Fibroblast of peridontal ligament (primary cell): ENCODE data around the gene TBC1D20.
"Not testable (repeated sequence)": the region's sequence is repeated elsewhere in the genome, so short reads cannot be mapped to it uniquely, and the experiment has no call there.

Experiments used
- DNase-seq: peaks from one replicate; pipeline ENCODE4 v3.0.0-alpha.2; 2010; ENCODE audit errors: extremely low read depth

TBC1D20 gene

DNA sequence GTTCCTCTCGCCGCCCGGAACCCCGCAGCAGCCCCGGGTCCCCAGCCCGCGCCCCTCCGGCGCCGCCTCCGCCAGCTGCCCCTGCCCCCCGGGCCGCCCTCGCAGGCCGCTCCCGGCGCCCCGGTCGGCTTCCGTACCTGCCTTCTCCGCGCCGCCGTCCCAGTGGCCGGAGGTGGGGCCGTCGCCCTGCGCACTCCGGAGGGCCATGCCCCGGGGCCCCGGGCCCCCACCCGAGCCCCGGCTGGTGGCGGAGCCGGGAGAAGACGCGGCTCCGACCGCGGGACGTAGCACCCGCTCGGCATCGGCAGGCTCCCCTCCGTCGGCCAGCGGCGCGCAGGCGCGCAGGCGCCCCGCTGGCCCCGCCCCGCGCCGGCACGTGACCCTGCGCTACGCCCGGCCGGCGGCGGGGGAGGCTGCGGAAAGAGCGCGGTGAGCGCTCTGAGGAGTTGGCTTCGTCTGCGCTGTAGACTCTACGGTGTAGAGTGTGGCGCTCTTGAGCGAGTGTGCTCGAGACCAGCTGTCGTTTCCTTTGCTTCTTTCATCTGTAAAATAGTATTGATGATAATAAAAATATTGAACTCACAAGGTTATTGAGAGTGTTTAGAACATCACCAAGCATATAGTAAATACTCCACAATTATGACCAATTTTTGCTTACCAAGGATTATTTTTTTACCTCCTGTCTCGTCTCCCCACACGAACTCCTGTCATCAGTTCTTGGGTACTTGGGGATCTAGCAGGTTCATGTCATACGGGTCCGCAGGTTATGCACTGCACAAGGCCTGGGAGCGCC, at the start of gene TBC1D20:
Gene TBC1D20, minus strand, starts transcription at position 335 of the 793 bp plus-strand sequence. Its CDS starts 128 bp downstream, at position 207.
- DNase-seq, result peak; percentile 81

- not testable (repeated sequence) for DNase-seq
These were observed 48.2 kb upstream of the TBC1D20 start for GRCh38 chr20:510328-511057.

DNA sequence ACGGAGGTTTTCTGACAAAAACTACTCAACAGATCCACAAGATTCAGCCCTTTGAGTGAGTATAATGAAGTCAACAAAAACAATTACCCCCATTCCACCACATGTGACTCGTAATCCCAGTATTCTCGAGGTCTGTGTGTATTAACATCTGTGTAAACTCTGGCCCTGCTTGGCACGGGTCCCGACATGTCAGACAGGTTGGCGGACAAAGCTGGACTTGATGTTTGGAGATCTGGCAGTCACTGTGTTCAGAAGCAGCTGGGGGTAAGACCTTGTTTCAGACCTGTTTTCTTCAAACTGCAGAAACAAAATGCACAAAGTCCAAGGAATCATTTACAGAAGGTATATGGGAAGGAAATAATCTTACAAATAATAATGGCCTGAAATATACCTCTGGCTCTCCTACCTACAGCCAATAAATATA, 46.0 kb upstream of the TBC1D20 start:
- not testable (repeated sequence) for DNase-seq

DNA sequence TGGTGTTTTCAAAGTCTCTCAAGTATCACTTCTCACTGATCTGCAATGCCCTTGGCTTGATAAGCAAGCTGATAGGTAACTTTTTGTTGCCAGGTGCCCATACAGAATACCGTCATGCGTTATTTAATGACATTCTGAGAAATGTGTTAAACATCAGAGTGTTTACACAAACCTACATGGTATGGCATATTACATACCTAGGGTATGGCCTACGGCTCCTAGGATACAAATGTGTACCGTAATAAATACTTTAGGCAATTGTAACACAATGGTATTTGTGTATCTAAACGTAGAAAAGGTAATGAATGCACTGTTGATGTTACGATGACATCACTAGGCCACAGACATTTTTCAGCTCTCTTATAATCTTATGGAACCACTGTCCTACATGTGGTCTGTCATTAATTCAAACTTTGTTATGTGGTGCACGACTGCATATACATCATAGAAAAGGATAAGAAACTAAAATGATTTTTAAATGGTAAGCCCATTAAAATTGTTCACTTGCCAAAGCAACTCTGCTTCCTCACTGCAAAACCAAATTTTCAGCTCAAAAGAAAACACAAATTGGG, 45.5 kb upstream of the TBC1D20 start:
- DNase-seq, result no peak

DNA sequence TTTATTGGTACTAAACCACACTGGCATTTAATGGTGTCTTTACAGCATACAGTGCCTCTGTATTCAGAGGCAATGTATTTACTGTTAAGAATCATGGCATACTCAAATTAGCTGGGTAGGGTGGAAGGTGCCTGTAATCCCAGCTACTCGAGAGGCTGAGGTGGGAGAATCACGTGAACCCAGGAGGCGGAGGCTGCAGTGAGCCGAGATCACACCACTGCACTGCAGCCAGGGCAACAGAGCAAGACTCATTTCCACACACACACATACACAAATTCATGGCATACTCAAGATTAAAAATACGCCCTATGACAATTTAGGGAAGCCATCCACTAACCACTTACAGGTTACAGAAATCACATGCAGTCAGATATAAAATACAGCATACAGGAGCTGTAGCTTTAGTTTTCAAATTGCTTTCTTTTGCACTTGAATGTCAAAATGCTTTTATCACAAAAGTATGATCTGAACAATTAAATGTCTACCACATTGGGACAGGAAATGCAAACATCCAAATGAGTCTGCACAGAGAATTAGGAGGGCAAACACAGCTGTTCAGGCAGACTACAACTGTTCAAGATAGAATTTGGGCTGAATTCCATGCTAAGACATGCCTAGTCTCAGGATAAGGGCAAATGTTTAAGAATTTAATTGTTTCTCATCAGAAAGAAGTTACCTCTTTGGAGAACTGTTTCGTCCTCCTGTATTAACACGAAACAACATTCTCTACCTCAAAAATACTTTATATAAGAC, 44.8 kb upstream of the TBC1D20 start:
- no peak for DNase-seq

GRCh38 chr20:504632-505075, 42.3 kb upstream of the TBC1D20 start:
- DNase-seq, result no peak

DNA sequence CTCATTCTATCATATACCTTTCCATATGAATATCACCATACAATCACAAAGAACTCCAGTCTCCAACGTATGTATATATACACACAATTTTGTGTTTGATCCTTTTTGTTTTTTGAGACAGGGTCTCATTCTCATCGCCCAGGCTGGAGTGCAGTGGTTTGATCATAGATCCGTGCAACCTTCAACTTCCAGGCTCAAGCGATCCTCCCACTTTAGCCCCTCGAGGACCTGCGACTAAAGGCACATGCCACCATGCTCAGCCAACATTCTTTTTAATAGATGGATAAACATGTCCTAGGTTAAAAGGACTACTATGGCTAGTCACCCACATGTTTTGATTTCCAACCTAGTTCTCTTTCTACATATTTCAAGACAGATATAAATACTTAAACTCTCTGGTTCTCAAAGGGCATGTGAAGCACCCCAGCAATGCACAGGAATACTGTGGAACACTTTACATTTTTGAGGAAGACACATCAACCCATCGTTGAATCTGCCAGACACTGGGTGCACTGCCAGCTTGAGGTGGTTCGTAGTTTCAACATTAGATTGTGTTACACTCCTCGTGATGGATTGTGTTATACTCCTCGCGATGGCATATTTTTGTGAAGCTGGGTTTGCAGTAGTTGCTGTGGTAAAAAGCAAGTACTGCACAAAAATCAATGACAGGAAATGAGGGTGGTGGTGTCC, 40.9 kb upstream of the TBC1D20 start:
- no peak for DNase-seq

DNA sequence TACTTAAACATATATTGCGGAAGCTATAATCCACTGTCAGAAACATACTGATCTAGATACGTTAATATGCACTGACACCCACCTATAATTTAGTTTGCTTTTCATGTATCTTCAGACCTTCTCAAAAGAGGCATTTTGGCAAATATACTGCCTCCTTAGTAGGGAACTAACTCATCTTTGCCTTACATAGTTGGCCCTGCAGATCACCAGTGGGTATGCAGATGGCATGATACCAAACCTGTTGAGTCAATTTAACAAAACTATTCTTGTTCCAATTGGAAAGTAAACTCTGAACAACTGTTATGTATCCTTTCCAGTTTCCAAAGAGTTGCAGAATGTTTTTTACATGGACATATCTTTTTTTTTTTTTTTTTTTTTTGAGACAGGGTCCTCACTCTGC, 35.6 kb upstream of the TBC1D20 start:
- DNase-seq, result peak; percentile 55

GRCh38 chr20:496126-496696, 33.9 kb upstream of the TBC1D20 start:
- peak; percentile 93 for DNase-seq

- DNase-seq, result no peak
These were observed 29.8 kb upstream of the TBC1D20 start for GRCh38 chr20:492159-492558.

DNA sequence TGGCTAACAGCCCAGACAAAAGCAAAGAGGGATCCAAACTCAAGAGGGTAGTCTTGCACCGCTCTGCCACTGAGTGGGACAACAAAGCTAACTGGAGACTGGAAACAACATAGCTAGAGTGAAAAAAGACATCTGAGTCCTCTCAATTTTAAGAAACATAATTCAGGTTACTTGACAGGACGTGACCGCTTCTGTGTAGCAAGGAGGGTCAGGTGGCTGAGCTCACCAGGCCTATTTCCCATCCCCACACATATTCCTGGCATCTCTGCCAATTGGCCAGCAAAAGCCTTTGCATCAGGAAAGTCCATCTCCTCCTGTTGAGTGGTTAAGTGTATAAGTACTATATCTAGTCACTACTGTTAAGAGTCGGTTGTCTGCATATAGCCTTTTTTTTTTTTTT, 25.3 kb upstream of the TBC1D20 start:
- DNase-seq, result no peak

GRCh38 chr20:483815-484644, 21.7 kb upstream of the TBC1D20 start:
- no peak for DNase-seq

DNA sequence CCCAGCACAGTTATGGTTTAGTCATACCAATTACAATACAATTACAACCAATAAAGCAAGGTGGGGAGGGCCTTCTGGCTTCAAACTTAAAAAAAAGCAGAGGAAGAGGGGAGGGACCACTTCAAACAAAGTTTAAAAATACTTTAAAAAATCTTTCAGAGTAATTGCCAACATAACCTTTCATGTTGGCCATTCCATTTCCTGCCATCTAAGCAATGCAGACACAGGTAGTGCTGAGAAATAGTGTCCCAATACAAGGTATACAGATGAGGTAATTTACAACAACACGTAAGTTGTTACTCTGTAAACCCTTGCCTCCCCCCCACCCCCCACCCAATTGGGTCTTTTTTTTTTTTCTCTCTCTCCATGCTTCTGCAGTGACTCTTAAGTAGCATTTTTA, 18.8 kb upstream of the TBC1D20 start:
- DNase-seq, result no peak

DNA sequence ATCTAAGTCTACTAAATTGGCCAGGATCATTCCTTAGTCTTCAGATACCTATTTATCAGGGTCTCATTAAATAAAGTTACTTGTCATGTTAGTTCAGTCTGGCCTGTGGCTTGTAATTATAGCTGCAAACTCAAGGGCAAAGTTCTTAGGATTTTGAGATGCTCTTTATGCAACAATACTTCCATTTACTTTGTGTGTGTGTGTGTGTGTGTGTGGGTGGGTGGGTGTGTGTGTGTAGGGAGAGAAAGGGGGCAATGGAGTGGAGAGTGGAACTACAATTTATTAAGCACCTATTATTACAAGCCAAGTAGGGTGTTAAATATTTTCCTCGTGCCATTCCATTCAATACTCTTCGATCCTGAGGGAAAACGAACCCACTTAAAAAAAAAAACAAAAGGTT, 17.7 kb upstream of the TBC1D20 start:
- no peak for DNase-seq

DNA sequence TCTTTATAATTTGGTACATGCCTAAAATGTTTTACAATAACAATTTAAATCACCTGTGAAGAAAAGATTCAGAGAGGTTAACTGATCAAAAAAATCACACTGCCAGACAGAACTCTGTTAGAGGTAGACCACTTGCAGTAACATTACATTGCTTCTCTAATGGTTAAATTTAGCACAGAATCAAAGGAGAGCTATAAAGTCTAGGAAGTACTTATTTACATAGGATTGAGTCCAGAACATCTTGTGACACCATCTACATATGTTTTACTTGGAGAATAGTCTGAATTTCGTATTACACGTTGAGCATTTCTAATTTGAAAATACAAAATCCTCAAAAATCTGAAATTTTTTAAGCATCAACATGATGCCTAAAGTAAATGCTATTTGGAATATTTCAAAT, 17.2 kb upstream of the TBC1D20 start:
- DNase-seq, result no peak

DNA sequence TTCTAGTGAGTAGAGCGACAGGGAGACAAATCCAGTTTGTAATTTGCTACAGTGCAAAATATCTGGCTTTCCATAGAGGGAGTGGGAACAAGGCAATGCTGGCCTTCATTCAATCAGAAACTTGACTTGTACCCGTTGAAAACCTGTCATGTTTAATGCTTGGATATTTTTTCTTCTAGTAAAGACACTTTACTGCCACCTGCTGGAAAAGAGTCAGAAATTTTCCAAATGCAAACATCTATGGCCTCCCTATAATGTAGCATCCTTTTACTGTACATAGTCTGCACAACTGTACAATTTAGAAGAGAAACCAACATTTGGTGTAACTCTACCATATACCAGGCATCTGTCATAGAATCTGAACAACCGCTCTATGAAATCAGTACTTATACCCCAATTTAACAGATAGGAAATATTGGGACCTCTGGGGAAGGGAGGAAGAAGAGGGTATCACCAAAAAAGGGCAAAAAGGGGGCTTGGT, 16.7 kb upstream of the TBC1D20 start:
- peak; percentile 82 for DNase-seq

DNA sequence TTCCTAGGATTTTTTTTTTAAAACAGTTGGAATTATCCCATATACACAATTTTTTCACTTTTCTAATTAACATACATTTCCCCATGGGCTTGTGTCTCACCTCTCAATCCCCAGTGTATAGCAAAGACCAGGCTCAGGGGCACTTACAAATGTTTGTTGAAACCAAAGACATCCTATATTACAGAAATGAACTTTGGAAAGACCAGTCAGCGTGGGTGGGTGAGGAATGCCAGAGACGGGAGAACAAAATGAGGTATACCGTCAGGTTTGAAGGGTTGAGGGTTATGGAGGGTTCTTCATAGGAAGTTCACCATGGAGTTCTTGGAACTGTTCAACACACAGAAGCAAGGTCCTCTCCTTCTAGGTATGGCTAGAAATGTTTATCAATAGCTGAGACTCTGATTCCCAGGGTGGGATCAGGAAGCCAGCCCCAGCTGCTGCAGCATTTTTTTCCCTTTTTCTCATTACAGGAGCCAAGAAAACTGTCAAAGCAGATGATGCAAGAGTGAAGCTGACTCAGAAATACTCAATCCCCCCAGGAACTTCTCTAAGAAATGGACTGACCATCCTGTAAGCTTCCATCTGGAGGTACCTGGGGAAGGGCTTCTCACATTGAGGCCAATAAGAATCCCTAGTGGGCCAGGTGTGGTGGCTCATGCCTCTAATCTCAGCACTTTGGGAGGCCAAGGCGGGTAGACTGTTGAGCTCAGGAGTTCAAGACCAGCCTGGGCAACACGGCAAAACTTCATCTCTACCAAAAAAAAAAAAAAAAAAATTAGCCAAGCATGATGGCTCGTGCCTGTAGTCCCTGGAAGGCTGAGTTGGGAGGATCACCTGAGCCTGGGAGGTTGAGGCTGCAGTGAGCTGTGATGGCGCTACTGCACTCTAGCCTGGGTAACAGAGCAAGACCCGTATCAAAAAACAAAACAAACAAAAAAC, 15.9 kb upstream of the TBC1D20 start:
- DNase-seq, result peak; percentile 86

DNA sequence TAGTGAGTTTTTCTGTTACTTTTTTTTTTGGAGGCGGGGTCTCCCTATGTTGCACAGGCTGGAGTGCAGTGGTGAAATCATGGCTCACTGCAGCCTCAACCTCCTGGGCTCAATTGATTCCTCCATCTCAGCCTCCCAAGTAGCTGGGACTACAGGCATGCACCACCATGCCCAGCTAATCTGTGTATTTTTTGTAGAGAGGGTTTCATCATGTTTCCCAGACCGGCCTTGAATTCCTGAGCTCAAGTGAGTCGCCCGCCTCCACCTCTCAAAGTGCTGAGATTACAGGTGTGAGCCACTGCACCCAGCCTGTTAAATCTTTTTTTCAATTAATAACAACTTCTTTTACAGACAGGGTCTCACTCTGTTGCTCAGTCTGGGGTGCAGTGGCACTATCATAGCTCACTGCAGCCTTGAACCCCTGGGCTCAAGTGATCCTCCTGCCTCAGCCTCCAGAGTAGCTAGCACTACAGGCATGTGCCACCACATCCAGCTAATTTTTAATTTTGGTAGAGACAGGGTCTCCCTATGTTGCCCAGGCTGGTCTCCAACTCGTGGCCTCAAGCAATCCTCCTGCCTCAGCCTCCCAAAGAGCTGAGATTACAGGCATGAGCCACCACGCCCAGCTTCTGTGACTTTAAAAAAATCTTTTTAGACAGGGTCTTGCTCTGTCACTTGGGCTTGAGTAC, 14.4 kb upstream of the TBC1D20 start:
- DNase-seq, result not testable (repeated sequence)
